ENCODE results near the gene ST6GALNAC6.

ST6GALNAC6 gene, protein sequence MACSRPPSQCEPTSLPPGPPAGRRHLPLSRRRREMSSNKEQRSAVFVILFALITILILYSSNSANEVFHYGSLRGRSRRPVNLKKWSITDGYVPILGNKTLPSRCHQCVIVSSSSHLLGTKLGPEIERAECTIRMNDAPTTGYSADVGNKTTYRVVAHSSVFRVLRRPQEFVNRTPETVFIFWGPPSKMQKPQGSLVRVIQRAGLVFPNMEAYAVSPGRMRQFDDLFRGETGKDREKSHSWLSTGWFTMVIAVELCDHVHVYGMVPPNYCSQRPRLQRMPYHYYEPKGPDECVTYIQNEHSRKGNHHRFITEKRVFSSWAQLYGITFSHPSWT

DNA sequence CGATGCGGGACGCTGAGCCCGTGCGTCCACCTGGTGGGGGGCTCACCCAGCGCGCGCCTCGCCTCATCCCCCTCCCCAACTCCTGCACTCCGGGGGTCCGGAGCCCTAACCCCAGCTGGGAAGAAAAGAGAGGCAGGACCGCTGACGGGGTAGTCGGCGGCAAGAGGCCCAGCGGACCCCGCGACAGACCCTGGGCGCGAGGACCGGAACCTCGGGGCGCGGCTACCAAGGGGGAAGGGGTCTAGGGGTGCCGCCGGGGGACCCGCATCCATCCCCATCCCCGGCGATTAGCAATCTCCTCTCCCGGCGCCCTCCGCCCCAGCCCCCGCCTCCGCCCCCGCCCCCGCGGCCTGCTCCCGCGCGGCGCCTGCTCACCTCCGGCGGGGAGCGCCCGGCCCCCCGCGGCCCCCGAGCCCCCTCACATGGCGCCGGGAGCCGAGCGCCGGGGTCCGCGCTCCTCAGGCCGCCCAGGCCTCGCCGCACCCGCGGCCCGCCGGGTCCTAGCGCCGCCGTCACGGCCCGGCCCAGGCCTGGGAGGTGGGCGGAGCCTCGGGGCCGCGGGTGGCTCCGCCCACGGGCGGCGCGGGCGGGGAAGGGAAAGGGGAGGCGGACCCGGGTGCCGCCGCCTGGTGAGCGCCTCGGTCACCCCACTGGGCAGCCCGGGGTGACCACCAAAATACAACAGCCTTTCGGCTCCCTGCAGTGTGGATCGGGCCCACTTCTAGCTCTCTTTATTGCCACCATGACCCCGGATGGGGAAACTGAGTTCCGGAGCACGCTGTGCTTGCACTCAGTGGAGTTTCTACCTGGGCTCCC, at the start of gene ST6GALNAC6:
Gene ST6GALNAC6, minus strand, starts transcription at position 476 of the 816 bp plus-strand sequence. CDS start 1,622 bp downstream, outside the sequence.
- peaks cover 26% of the 10 kb centered on the region for H3K36me3 Mint-ChIP-seq (ENCODE audit: low read depth)
- peak within 1 kb of the TSS; percentile 88 for H3K4me3 Mint-ChIP-seq
- DNase-seq: peak; percentile 81
- H3K9me3 Mint-ChIP-seq: peaks cover 13% of the 10 kb centered on the region
- H3K27ac Mint-ChIP-seq: peak within 1 kb of the TSS; percentile 90
- peaks cover 49% of the 10 kb centered on the region for H3K4me1 Mint-ChIP-seq
- no peaks in the 10 kb centered on the region for H3K27me3 Mint-ChIP-seq (ENCODE audit: low read depth, poor library complexity)
- TF ChIP-seq, protein P1, sequence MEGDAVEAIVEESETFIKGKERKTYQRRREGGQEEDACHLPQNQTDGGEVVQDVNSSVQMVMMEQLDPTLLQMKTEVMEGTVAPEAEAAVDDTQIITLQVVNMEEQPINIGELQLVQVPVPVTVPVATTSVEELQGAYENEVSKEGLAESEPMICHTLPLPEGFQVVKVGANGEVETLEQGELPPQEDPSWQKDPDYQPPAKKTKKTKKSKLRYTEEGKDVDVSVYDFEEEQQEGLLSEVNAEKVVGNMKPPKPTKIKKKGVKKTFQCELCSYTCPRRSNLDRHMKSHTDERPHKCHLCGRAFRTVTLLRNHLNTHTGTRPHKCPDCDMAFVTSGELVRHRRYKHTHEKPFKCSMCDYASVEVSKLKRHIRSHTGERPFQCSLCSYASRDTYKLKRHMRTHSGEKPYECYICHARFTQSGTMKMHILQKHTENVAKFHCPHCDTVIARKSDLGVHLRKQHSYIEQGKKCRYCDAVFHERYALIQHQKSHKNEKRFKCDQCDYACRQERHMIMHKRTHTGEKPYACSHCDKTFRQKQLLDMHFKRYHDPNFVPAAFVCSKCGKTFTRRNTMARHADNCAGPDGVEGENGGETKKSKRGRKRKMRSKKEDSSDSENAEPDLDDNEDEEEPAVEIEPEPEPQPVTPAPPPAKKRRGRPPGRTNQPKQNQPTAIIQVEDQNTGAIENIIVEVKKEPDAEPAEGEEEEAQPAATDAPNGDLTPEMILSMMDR (IDR thresholded peaks at IDR 0.05): no peak

DNA sequence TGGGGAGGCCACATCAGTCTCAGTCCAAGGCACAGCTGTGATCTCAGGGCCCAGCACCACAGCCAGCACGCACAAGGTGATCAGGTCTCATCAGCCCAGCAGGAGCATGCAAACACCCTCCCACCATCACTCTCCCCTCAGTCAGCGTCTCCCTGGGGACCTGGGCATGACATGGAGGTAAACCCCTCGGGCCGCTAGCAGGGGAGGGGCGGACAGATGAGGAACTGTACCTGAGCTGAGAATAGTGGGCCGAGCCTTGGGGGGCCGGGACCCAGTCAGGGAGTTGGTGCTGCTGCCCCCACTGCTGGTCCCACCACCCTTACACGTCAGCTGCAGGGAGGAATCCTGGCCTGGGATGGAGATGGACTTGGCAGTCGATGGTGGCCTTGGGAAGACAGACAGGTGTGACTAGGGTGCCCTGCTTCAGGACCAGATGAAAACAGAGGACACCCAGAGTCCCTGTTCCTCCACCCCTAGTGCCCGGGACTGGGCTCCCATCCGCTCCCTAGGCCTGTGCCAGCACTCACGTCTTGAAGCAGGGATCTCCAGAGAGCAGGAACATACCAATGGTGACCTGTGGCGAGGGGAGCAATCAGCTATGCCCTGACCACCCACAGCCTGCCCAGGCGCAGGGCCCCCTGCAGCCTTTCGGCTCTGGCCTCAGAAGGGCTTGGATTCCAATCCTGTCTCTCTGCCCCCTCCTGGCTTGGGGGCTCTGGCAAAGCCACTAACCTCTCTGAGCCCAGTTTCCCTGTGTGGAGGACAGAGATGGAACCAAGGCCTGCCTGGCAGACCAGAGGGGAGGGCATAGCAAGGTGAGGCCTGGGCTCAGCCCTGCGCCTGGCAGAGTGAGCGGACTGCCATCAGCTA, 48.7 kb upstream of the ST6GALNAC6 start:
- no peaks in the 10 kb centered on the region for H3K9me3 Mint-ChIP-seq
- peaks cover 4% of the 10 kb centered on the region for H3K27me3 Mint-ChIP-seq (ENCODE audit: low read depth, poor library complexity)
- H3K4me1 Mint-ChIP-seq: peaks cover 43% of the 10 kb centered on the region
- peak overlapping the region; percentile 88 for H3K27ac Mint-ChIP-seq
- H3K36me3 Mint-ChIP-seq (ENCODE audit: low read depth): peaks cover 4% of the 10 kb centered on the region
- DNase-seq: no peak
- no peak overlapping the region for H3K4me3 Mint-ChIP-seq
- TF ChIP-seq, protein P1 (IDR thresholded peaks at IDR 0.05): no peak

DNA sequence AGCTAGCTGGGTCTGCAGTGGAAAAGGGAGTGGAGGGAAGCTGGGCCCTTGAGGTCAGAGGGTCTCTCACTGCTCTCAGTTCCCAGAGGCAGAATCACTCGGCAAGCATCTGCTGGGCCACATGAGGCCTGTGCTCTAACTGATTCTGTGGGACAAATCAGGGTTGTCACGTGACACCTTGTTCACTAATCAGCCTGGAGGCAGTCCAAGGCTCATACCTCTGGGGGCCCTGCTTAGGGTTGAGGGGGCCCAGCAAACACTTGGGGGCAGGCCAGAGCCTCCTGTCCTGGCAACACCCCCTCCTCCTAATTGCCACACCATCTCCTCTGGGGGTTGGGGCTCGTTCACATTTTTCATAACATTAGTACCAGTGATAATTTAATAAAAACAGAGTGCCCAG, 47.3 kb upstream of the ST6GALNAC6 start:
- Mint-ChIP-seq H3K9me3 (no peaks in the 10 kb centered on the region), H3K4me1 (peaks cover 49% of the 10 kb centered on the region), H3K36me3 (ENCODE audit: low read depth) (peaks cover 9% of the 10 kb centered on the region), H3K4me3 (no peak overlapping the region), H3K27ac (no peak overlapping the region), H3K27me3 (ENCODE audit: low read depth, poor library complexity) (peaks cover 4% of the 10 kb centered on the region)
- no peak for DNase-seq
- TF ChIP-seq, protein P1 (IDR thresholded peaks at IDR 0.05): no peak

DNA sequence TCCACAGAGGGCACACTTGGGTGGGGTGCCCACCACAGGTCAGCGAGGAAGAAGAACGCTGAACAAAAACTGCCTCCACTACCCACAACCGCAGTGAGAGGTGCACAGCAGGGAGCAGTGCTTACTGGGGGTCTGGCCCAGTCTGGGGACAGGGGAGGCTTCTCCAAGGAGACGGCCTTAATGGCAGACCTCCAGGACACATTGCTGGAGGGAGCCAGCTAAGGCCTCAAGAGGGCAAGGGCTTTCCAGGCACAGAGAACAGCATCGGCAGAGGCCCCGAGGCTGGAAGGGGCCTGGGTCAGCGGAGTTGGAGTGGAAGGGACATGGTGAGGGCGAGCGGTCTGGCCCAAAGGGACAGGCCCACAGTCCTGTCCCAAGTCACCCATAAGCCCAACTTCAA, 46.5 kb upstream of the ST6GALNAC6 start:
- H3K9me3 Mint-ChIP-seq: no peaks in the 10 kb centered on the region
- no peak overlapping the region for H3K4me3 Mint-ChIP-seq
- TF ChIP-seq, protein P1 (IDR thresholded peaks at IDR 0.05): no peak
- H3K36me3 Mint-ChIP-seq (ENCODE audit: low read depth): peaks cover 9% of the 10 kb centered on the region
- H3K4me1 Mint-ChIP-seq: peaks cover 44% of the 10 kb centered on the region
- H3K27me3 Mint-ChIP-seq (ENCODE audit: low read depth, poor library complexity): peaks cover 4% of the 10 kb centered on the region
- H3K27ac Mint-ChIP-seq: peak overlapping the region; percentile 87
- no peak for DNase-seq

DNA sequence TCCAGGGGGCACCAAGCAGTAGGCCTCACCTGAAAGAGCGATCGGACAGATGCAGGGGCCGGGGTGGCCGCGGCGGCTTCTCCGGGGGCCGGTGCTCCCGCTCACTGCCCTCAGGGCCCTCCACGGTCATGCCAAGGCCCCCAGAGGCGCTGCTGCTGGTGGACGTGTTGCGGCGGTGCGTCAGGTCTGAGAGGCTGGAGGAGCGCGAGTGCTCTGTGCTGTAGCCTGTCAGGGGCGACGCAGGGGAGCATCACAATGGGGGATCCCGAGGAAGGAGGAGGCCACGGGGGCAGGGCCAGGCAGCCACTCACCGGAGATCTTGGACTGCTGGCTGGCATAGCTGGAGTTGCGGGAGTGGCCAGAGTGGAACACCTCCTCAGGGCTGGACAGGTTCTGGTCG, 45.9 kb upstream of the ST6GALNAC6 start:
- no peaks in the 10 kb centered on the region for H3K9me3 Mint-ChIP-seq
- no peak overlapping the region for H3K27ac Mint-ChIP-seq
- no peak overlapping the region for H3K4me3 Mint-ChIP-seq
- peaks cover 11% of the 10 kb centered on the region for H3K36me3 Mint-ChIP-seq (ENCODE audit: low read depth)
- DNase-seq: no peak
- peaks cover 38% of the 10 kb centered on the region for H3K4me1 Mint-ChIP-seq
- TF ChIP-seq, protein P1 (IDR thresholded peaks at IDR 0.05): no peak
- peaks cover 4% of the 10 kb centered on the region for H3K27me3 Mint-ChIP-seq (ENCODE audit: low read depth, poor library complexity)
